K562 (cell line): ENCODE measurements around the gene HAPLN2. TPM values are rescaled to one million over a fixed set of nuclear protein-coding genes. Genes with fewer than 3 reads are reported as not detected.

Experiments used
- CBX1 ChIP-seq: sonication (generic); IDR thresholded peaks from 2 replicates; pipeline ENCODE4 v1.6.1; 2016; ENCODE audit warnings: antibody characterized with exemption, low read depth, mild to moderate bottlenecking
- CHCHD3 ChIP-seq: fragments of 250-450 bp; sonication (Bioruptor Pico); IDR thresholded peaks from 2 replicates; pipeline ENCODE4 v2.1.2; 2022; ENCODE audit warnings: mild to moderate bottlenecking
- EP400 ChIP-seq: fragments of 450-650 bp; IDR thresholded peaks from 2 replicates; pipeline ENCODE4 v1.6.1; 2017; ENCODE audit warnings: antibody characterized with exemption, mild to moderate bottlenecking, moderate library complexity
- NFIX ChIP-seq: fragments of 250-450 bp; sonication (Bioruptor Pico); IDR thresholded peaks from 2 replicates; pipeline ENCODE4 v1.4.0; 2020; ENCODE audit warnings: low read depth, mild to moderate bottlenecking, moderate library complexity
- TEAD2 ChIP-seq: fragments of 450-650 bp; IDR thresholded peaks from 2 replicates; pipeline ENCODE4 v1.6.1; 2016; ENCODE audit warnings: missing genetic modification characterization, control low read depth, missing compliant biosample characterization
- ZNF436 ChIP-seq: fragments of 250-450, 450-650 bp; sonication (Bioruptor Pico); formaldehyde crosslinking; IDR thresholded peaks from 2 replicates; pipeline ENCODE4 v1.7.0; 2020; ENCODE audit warnings: mild to moderate bottlenecking
- polyA plus RNA-seq, 8 experiments: library from polyadenylated mRNA; depleted of rRNA in 4 of 8; stranded (reverse) in 5 of 8; unstranded in 3 of 8; fragments of >200 nt; fragmentation: Nextera tagmentation in 2 of 8; fragmentation: Illumina TruSeq in 1 of 8; extraction: Ambion mirVana in 2 of 8; extraction: Trizol in 1 of 8; gene quantifications; 2 replicates each; pipeline versions ENCODE4 v1.2.1 to v1.2.3, GENCODE V29; 2011 to 2014; ENCODE audit warnings: inconsistent platforms in 1 of 8, missing spikeins in 1 of 8
- total RNA-seq, 7 experiments: library from RNA; depleted of rRNA in 6 of 7; stranded (reverse); fragments of >200 nt in 6 of 7; fragmentation: Illumina TruSeq in 2 of 7; extraction: Trizol in 2 of 7; gene quantifications; 2 replicates each; pipeline versions ENCODE4 v1.2.1 to v1.2.3, GENCODE V29; 2011 to 2021; ENCODE audit warnings: low replicate concordance in 1 of 7
- TF ChIP-seq, protein P1 (sequence below): fragments of 250-450 bp; sonication (Bioruptor Pico); IDR thresholded peaks from 2 replicates; pipeline ENCODE4 v1.4.0; 2020; ENCODE audit warnings: mild to moderate bottlenecking
- TF ChIP-seq, protein P2 (sequence below): fragments of 250-450 bp; sonication (Bioruptor Pico); IDR thresholded peaks from 2 replicates; pipeline ENCODE4 v1.5.0; 2021; ENCODE audit warnings: mild to moderate bottlenecking, borderline replicate concordance
- TF ChIP-seq, protein P3 (sequence below): fragments of 250-450 bp; sonication (Bioruptor Pico); IDR thresholded peaks from 2 replicates; pipeline ENCODE4 v1.8.0; 2021; ENCODE audit warnings: moderate library complexity, mild to moderate bottlenecking, inconsistent platforms
- TF ChIP-seq, protein P4 (sequence below): fragments of 250-450 bp; sonication (Bioruptor Pico); IDR thresholded peaks from 2 replicates; pipeline ENCODE4 v1.4.0; 2020; ENCODE audit warnings: borderline replicate concordance

HAPLN2 gene
- total and polyA plus RNA-seq, 9 of the 15 experiments (the other 6 are each of a cell fraction or from before 2014, with no cell fraction given), result 0.14 to 5.2 (median 3.8) TPM; not detected in 4

DNA sequence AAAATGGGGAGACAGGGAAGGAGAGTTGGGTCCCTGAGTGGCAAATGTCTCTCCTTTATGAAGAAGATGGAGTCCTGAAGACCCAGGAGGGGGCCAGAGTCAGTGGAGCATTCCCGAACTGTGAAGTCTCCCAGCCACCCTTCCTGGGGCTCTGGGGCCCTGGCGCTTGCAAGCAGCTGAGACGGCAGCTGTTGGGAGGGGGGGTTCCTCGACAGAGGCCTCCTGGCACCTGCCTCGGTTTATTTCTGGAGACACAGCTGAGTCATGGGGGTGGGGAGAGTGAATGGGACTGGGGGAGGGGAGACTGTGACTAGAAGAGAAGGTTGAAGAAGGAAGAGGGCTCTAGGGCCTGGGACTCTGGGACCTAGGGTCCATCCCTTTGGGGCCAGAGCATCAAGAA is 44.0 kb downstream of the HAPLN2 start (continued):
- TF ChIP-seq, protein P1, sequence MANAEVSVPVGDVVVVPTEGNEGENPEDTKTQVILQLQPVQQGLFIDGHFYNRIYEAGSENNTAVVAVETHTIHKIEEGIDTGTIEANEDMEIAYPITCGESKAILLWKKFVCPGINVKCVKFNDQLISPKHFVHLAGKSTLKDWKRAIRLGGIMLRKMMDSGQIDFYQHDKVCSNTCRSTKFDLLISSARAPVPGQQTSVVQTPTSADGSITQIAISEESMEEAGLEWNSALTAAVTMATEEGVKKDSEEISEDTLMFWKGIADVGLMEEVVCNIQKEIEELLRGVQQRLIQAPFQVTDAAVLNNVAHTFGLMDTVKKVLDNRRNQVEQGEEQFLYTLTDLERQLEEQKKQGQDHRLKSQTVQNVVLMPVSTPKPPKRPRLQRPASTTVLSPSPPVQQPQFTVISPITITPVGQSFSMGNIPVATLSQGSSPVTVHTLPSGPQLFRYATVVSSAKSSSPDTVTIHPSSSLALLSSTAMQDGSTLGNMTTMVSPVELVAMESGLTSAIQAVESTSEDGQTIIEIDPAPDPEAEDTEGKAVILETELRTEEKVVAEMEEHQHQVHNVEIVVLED (CRISPR knock-in tag), result no peak
- TF ChIP-seq, protein P2, sequence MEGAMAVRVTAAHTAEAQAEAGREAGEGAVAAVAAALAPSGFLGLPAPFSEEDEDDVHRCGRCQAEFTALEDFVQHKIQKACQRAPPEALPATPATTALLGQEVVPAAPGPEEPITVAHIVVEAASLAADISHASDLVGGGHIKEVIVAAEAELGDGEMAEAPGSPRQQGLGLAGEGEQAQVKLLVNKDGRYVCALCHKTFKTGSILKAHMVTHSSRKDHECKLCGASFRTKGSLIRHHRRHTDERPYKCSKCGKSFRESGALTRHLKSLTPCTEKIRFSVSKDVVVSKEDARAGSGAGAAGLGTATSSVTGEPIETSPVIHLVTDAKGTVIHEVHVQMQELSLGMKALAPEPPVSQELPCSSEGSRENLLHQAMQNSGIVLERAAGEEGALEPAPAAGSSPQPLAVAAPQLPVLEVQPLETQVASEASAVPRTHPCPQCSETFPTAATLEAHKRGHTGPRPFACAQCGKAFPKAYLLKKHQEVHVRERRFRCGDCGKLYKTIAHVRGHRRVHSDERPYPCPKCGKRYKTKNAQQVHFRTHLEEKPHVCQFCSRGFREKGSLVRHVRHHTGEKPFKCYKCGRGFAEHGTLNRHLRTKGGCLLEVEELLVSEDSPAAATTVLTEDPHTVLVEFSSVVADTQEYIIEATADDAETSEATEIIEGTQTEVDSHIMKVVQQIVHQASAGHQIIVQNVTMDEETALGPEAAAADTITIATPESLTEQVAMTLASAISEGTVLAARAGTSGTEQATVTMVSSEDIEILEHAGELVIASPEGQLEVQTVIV (CRISPR knock-in tag), result no peak
- TF ChIP-seq, protein P3, sequence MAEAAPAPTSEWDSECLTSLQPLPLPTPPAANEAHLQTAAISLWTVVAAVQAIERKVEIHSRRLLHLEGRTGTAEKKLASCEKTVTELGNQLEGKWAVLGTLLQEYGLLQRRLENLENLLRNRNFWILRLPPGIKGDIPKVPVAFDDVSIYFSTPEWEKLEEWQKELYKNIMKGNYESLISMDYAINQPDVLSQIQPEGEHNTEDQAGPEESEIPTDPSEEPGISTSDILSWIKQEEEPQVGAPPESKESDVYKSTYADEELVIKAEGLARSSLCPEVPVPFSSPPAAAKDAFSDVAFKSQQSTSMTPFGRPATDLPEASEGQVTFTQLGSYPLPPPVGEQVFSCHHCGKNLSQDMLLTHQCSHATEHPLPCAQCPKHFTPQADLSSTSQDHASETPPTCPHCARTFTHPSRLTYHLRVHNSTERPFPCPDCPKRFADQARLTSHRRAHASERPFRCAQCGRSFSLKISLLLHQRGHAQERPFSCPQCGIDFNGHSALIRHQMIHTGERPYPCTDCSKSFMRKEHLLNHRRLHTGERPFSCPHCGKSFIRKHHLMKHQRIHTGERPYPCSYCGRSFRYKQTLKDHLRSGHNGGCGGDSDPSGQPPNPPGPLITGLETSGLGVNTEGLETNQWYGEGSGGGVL (CRISPR knock-in tag), result no peak
- TF ChIP-seq ZNF436 (CRISPR knock-in tag) (no peak), NFIX (no peak), EP400 (no peak), TEAD2 (tag) (0 out of 2 replicates have a peak, but pooled peaks have one; percentile 10), CBX1 (no peak), CHCHD3 (no peak)
- TF ChIP-seq, protein P4, sequence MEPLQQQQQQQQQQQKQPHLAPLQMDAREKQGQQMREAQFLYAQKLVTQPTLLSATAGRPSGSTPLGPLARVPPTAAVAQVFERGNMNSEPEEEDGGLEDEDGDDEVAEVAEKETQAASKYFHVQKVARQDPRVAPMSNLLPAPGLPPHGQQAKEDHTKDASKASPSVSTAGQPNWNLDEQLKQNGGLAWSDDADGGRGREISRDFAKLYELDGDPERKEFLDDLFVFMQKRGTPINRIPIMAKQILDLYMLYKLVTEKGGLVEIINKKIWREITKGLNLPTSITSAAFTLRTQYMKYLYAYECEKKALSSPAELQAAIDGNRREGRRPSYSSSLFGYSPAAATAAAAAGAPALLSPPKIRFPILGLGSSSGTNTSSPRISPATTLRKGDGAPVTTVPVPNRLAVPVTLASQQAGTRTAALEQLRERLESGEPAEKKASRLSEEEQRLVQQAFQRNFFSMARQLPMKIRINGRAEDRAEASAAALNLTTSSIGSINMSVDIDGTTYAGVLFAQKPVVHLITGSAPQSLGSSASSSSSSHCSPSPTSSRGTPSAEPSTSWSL (CRISPR knock-in tag), result no peak
